Peyer's patch (tissue), 4 donors: Measurements from ENCODE around the gene LMLN. TPM values are rescaled to one million over a fixed set of nuclear protein-coding genes. Genes with fewer than 3 reads are reported as not detected.

Experiments used
- DNase-seq, 3 donors: peaks; one replicate each; pipeline ENCODE4 v3.0.0-alpha.2; 2017 to 2019
- H3K27ac ChIP-seq, 4 donors: fragments of 200-600 bp; sonication (generic); one replicate each; pipeline ENCODE4 v1.5.1; 2016 to 2019
- H3K27me3 ChIP-seq, 2 donors: fragments of 200-600 bp; sonication (generic); one replicate each; pipeline ENCODE4 v1.5.1; 2019
- H3K36me3 ChIP-seq, 3 donors: fragments of 200-600 bp; sonication (generic); one replicate each; pipeline ENCODE4 v1.5.1; 2016 to 2019
- H3K4me1 ChIP-seq, 4 donors: fragments of 200-600 bp; sonication (generic); one replicate each; pipeline ENCODE4 v1.5.1; 2016 to 2019
- H3K4me3 ChIP-seq, 4 donors: fragments of 200-600 bp; sonication (generic); 1 replicate in 3 of 4; 2 replicates in 1 of 4; pipeline ENCODE4 v1.5.1; 2016 to 2019; ENCODE audit warnings: mild to moderate bottlenecking in 1 of 4
- H3K9me3 ChIP-seq, 4 donors: fragments of 200-600 bp; sonication (generic); one replicate each; pipeline ENCODE4 v1.5.1; 2016 to 2019; ENCODE audit warnings: mild to moderate bottlenecking in 1 of 4
- POLR2A ChIP-seq, 2 donors: fragments of 450-650 bp; IDR thresholded peaks; one replicate each; pipeline ENCODE4 v1.5.1; 2017; ENCODE audit warnings: antibody characterized with exemption in 2 of 2, mild to moderate bottlenecking in 2 of 2, moderate library complexity in 2 of 2
- total RNA-seq, 4 donors: library from RNA; depleted of rRNA; stranded (reverse); fragments of >200 nt; gene quantifications; one replicate each; pipeline ENCODE4 v1.1.0, GENCODE V29; 2016
- TF ChIP-seq, protein P1 (sequence below), 6 experiments: fragments of 450-650 bp in 4 of 6; fragments of 200-600 bp in 2 of 6; sonication (generic) in 1 of 6; IDR thresholded peaks; one replicate each; pipeline ENCODE4 v1.5.1; 2017 to 2019; ENCODE audit warnings: antibody characterized with exemption in 6 of 6, mild to moderate bottlenecking in 3 of 6, moderate library complexity in 1 of 6

Gene LMLN
- total RNA-seq, 4 donors from 2014 or later, result 0.83 to 6.2 (median 4.2) TPM

DNA sequence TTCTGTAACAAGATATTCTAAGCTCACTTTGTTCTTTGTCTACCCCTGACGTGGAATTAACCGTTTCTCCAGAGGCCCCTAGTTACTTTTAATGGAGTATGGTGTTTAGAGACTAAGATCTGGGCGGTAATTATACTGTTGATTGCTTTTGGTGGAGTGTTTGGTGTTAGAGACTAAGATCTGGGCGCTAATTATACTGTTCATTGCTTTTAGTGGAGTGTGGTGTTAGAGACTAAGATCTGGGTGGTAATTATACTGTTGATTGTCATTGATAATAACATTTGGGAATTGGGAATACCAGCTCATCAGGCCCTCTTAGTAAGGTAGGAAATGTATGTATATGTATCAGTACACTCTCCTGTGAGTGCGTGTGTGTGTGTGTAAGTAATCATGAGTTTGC is 66.6 kb downstream of the LMLN start:
- Histone ChIP-seq H3K9me3 (no peaks in the 10 kb centered on the region), H3K27ac (no peak overlapping the region), H3K4me1 (no peaks in the 10 kb centered on the region), H3K36me3 (no peaks in the 10 kb centered on the region), H3K27me3 (no peaks in the 10 kb centered on the region), H3K4me3 (no peak overlapping the region)
- no peak for DNase-seq
- no peak for TF ChIP-seq POLR2A (IDR thresholded peaks at IDR 0.05)
- TF ChIP-seq, protein P1, sequence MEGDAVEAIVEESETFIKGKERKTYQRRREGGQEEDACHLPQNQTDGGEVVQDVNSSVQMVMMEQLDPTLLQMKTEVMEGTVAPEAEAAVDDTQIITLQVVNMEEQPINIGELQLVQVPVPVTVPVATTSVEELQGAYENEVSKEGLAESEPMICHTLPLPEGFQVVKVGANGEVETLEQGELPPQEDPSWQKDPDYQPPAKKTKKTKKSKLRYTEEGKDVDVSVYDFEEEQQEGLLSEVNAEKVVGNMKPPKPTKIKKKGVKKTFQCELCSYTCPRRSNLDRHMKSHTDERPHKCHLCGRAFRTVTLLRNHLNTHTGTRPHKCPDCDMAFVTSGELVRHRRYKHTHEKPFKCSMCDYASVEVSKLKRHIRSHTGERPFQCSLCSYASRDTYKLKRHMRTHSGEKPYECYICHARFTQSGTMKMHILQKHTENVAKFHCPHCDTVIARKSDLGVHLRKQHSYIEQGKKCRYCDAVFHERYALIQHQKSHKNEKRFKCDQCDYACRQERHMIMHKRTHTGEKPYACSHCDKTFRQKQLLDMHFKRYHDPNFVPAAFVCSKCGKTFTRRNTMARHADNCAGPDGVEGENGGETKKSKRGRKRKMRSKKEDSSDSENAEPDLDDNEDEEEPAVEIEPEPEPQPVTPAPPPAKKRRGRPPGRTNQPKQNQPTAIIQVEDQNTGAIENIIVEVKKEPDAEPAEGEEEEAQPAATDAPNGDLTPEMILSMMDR (IDR thresholded peaks at IDR 0.05), result no peak

DNA sequence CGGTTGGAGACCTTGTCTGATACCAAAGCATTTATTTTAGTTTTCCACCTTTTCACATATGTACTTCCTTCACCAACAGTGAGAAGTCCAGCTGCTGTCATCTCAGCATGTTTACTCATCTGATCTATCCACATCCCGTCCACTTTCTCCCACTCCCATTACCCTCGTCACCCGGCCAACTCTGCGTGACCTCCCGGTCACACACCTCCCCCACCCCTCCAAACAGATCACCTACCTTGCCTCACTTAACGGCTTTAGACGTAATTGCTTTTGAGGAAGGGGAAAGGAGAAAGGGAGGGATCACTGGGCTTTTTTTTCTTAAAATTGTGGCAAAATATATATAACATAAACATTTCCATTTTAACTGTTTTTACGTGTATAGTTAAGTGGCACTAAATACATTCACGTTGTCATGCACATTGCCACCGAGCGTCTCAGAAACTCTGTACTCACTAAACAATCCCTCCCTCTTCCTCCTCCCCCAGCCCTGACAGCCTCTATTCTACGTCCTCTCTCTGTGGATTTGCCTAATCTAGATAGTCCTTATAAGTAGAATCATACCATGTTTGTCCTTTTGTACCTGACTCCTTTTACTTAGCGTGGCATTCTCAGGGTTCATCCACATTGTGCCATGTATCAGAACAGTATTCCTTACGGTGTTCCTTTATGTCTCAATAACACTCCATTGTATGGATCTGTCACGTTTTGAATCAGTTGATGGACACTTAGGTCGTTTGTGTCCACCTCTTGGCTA is 67.2 kb downstream of the LMLN start:
- Histone ChIP-seq H3K4me1 (no peaks in the 10 kb centered on the region), H3K9me3 (no peaks in the 10 kb centered on the region), H3K36me3 (no peaks in the 10 kb centered on the region), H3K27me3 (no peaks in the 10 kb centered on the region), H3K4me3 (no peak overlapping the region), H3K27ac (no peak overlapping the region)
- no peak for TF ChIP-seq POLR2A (IDR thresholded peaks at IDR 0.05)
- TF ChIP-seq, protein P1 (IDR thresholded peaks at IDR 0.05), result no peak
- no peak for DNase-seq

DNA sequence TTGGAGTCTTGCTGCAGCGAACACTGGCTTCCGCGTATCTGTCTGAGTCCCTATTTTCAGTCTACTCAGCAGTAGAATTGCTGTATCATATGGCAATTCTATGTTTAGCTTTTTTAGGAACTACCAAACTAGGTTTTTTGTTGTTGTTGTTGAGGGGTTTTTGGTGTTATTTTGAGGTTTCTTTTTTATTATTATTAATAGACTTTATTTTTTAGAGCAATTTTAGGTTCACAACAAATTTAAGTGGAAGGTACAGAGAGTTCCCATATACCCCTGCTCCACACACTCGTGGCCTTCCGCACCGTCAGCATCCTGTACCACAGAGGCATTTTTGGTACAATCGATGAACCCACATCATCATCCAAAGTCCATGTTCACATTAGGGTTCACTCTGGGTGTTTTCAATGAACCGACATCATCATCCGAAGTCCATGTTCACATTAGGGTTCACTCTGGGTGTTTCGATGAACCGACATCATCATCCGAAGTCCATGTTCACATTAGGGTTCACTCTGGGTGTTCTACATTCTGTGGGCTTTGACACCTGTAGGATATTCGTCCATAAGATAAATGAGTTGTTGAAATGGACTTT is 67.9 kb downstream of the LMLN start:
- no peak overlapping the region for H3K27ac ChIP-seq

DNA sequence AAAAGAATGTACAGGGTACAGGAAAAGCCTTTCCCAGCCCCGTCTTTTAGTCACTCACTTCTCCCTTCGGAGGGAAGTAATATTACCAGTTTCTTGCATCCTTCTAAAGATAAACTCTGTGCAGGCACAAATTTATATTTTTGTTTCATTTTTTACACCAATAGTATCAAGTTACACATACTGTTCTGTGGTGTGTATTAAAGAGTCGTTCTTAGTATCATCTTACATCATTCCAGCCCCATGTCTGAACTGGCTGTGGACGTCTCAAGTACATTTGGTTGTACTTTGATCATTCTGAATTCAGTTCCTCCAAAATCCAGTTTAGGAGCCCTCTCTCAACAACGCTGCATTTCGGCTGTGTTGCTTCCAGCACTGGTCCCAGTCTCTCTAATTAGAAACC is 68.7 kb downstream of the LMLN start:
- no peaks in the 10 kb centered on the region for H3K9me3 ChIP-seq
- H3K4me1 ChIP-seq, result no peaks in the 10 kb centered on the region
- DNase-seq, result no peak
- no peaks in the 10 kb centered on the region for H3K36me3 ChIP-seq
- no peak overlapping the region for H3K4me3 ChIP-seq
- no peak for TF ChIP-seq POLR2A (IDR thresholded peaks at IDR 0.05)
- TF ChIP-seq, protein P1 (IDR thresholded peaks at IDR 0.05), result no peak
- H3K27ac ChIP-seq, result no peak overlapping the region
- H3K27me3 ChIP-seq, result no peaks in the 10 kb centered on the region

More for the DNA sequence above, 67.9 kb downstream of the LMLN start:
- no peaks in the 10 kb centered on the region for H3K9me3 ChIP-seq
- H3K4me1 ChIP-seq, result no peaks in the 10 kb centered on the region
- TF ChIP-seq, protein P1 (IDR thresholded peaks at IDR 0.05), result no peak
- no peak for TF ChIP-seq POLR2A (IDR thresholded peaks at IDR 0.05)
- no peak for DNase-seq
- H3K4me3 ChIP-seq, result no peak overlapping the region
- no peaks in the 10 kb centered on the region for H3K27me3 ChIP-seq
- H3K36me3 ChIP-seq, result no peaks in the 10 kb centered on the region

DNA sequence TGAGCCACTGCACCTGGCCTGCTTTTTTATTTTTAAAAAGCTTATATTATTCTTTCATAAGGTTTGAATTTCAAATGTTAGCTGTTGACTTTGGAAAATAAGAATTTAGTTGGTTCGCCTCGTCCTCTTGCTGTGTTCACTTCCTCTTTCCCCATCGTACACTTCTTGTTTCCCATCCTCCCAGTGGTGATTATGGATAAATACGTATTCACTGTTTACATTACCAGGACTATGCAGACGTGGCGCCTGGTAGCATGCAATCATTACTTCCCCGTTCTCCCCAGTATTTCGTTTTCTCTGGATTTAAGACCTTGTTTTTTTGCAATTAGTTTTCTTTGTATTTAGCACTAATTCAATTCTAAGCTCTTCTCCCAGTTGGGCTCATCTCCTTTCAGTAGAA is 70.1 kb downstream of the LMLN start:
- no peaks in the 10 kb centered on the region for H3K36me3 ChIP-seq
- DNase-seq, result no peak
- no peaks in the 10 kb centered on the region for H3K9me3 ChIP-seq
- H3K4me1 ChIP-seq, result no peaks in the 10 kb centered on the region
- no peak for TF ChIP-seq POLR2A (IDR thresholded peaks at IDR 0.05)
- TF ChIP-seq, protein P1 (IDR thresholded peaks at IDR 0.05), result no peak
- no peaks in the 10 kb centered on the region for H3K27me3 ChIP-seq
- no peak overlapping the region for H3K4me3 ChIP-seq
- no peak overlapping the region for H3K27ac ChIP-seq
